ELF-1 (cell line): ENCODE measurements around the gene EPHA7.

Experiments used
- DNase-seq: peaks from one replicate; pipeline ENCODE4 v3.0.0-alpha.2; 2016; ENCODE audit warnings: low read depth, low spot score

The EPHA7 gene

DNA sequence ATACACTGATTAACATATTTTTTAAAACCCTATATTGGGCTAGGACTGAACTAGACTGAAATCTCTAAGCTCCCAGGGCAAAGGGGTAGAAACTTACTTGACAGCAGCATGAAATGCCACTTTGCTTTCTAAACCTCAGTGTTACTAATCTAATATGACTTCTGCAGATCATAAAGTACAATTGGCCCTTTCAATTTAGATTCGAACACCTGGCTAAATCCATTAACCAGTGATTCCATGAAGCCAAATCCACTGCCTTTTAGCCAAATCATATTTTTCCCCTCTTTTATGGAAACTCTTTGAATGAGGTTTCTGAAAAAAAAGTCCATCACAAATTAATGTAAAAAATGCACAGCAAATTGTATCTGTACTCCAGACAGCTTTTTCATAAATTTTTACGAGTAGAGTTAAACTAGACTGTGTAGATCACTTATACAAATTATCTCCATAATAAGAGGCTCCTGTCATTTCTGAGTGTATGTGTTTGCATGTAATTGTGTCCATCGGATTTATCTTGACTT is 25.7 kb downstream of the EPHA7 start:
- no peak for DNase-seq

DNA sequence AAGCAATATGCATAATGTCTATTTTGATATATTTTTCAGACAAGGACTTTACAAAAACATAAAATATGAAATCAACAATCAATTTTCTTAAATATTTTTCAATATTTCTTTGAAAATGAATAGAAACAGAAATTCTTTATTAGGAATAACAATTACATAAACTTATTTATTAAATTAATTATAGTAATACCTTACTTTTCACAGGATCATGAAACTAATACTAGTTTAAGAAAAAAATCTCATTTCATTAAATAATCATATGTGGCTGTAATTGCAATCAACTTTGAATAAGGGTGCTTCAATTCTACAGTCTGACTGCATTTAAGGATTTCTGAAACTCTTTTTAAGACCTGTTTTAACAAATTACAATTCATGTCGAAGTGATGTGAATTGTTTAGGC is 26.6 kb downstream of the EPHA7 start:
- DNase-seq: no peak

DNA sequence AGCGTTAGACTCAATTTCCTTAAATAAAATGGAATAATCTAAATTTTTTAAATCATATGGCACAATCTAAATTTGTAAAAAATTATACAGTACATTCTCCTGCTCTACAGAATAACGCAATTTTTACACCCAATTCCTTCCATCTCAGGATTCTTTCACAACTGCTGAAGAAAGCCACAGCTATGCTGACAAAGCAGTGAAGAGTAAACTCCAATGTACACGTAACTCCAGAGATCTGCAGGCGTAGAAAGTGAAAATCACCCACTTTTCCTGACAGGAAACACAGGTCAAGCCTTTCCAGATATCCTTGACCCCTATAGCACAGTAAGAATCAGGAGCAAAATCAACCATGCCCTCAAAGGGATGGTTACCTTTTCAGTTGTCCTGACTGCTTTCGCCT is 27.4 kb downstream of the EPHA7 start:
- no peak for DNase-seq

DNA sequence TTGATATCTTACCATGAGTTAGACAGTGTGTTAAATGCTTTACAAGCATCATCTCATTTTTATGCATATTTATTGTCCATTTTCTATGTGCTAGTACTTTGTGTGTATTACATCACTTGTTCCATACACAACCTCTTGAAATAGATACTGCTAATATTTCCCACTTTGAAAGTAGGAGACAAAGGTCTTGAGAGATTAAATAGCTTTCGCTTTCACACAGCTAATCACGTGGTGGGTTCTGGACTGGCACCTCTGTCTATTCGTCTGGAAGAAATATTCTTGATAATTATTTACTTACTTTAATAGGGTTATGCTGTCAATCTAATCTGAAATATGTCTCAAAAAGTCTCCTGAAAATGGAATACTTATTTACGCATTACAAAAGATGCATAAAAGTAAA is 30.2 kb downstream of the EPHA7 start:
- DNase-seq: no peak

DNA sequence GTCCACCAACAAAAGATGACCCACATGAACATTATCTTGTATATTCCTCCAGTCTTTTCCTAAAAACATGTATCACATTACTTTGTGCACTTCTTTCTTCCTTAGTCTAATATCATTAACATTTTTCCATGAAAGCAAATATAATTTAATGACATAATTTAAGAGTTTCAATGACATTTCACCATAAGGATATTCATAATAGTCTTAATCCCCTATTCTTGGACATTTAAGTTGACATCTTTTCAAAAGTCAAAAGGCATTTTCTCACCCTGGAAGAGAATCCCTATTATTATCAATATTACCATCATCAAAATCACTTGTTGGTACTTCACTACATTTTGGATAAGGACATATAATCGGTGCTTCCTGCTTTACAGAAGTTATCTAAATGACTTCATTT is 31.3 kb downstream of the EPHA7 start:
- no peak for DNase-seq

DNA sequence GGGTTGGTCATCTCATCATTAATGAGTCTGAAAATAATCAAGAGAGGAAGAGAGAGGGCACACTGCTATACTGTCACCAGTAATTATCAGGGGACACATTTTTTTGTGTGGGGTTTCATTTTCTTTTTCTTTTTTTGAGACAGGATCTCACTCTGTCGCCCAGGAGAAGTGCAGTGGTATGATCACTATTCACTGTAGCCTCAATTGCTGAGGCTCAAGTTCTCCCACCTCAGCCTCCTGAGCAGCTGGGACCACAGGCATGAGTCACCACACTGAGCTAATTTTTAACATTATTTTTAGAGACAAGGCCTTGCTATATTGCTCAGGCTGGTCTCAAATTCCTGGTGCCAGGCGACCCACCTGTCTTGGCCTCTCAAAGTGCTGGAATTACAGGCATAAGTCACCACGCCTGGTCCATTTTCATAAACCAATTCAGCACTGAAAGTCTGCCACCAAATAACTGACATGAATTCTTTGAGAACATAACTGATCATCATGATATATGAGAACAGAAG is 43.3 kb downstream of the EPHA7 start:
- no peak for DNase-seq

DNA sequence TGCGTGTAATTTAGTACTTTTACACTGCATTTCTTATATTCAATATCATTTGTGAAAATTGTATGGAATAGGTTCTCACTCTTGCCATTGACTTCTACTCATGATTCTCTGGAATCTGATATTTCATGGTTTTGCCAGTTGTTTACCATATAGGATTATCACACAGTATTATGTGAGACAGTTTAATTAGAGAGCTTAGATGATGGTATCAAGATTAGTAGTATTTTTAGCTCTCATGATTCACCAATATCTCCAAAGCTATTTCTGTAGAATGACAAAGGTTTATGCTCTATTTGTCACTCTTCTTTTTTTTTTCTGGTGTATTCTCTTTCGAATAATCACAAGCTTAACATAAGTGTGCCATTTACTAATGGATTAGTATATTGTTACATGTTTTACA is 45.9 kb downstream of the EPHA7 start:
- DNase-seq: no peak

DNA sequence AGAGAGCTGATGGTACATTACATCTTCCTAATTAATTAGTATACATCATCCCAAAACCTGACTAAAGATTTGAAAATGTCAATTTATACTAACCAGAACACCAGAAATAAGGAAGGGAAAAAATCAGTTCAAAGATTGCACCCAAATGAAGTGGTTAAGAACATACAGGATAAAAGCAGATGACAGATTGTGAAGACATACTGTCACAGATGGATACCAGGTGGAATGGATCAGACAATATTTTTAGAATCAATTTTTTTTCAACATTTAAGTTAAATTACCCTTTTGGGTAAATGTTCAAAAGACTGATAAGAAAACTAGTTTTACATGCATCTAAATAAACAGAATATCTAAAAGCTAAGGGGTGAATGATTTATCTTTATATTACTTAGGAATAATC is 47.6 kb downstream of the EPHA7 start:
- DNase-seq: no peak

DNA sequence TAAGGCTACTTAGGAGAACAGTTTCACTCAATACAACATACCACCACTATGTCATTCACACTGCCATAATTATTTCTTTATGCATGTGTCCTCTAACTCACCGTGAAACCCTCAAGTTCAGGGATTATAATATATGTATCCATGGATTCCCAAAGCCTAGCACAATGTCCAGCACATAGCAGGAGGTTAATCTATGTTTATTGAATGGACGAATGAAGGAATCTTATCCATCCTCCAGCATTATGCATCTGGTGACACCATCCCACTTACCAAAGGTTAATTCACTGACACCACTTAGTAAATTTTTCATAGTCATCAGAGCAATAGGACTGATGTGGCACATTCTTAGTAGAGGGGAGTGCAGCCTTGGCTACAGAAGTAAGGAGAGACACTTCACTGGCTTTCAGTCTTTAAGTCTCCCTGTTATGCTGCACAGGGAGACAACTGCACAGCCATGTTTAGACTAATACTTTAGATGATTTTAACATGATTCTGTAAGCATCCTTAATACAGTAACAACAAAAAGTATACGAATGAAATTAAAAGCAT is 49.7 kb downstream of the EPHA7 start:
- DNase-seq: no peak

DNA sequence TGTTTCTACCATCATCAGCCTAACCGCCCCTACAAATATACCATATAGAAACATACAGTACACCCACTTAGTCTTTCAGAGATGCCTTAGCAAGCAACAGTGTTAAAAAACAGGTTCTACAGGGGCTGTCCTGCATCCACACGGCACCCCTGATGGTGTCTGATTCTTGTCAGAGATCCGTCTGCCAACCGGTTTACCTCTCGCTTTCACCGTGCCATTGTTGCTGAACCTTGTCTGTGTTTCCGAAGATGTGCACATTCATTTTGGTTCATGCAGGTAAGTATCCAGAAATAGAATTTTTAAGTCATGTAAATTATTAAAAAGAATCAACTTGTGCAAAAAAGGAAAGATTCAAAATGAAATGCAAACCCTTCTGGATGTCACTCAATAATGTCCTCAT is 52.9 kb downstream of the EPHA7 start:
- no peak for DNase-seq

DNA sequence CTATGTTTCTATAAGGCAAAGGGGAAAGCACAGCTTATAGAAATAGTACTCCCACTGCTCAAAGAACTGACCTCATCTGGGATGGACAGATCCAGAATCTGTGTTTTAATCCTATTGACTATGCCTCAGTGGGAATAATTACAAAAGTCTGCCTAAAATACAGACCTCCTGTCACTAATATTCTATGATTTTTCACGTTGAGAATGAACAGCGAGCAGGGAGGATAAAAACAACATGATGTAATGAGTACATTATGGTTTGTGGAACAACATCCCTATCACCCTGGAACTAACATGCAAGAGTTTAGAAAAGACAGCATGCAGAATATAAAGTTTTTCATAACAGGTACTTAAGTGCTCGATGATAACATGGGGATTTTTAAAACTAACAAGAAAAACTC is 53.9 kb downstream of the EPHA7 start:
- DNase-seq: no peak

DNA sequence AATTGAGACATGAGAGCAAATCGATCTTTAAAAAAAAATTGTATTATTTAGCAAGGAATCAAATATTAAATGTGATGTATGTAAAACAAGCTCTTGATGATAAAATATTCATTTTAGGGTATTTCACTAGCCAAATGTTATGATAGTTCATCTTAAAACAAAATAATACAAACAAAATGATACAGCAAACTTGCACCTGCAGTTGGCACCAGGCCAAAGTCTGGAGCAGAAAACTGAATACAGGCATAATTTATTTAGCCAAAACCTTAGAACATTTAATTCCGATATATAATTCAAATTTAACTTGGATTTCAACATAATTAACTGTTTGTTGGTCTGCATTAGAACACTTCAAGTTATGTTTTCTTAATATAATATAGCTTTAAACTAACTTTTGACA is 60.9 kb downstream of the EPHA7 start:
- no peak for DNase-seq

DNA sequence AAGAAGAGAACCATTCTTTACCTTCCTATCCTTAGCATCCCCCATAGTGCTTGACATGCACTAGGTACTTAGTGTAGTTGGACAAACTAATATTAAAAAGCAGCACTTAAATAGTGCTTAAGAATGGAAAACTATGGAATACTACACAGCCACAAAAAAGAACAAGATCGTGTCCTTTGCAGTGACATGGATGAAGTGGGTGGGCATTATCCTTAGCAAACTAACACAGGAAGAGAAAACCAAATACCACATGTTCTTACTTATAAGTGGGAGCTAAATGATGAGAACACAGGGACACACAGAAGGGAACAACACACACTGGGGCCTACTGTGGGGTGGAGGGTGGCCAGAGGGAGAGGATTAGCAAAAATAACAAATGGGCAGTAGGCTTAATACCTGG is 66.8 kb downstream of the EPHA7 start:
- DNase-seq: no peak

DNA sequence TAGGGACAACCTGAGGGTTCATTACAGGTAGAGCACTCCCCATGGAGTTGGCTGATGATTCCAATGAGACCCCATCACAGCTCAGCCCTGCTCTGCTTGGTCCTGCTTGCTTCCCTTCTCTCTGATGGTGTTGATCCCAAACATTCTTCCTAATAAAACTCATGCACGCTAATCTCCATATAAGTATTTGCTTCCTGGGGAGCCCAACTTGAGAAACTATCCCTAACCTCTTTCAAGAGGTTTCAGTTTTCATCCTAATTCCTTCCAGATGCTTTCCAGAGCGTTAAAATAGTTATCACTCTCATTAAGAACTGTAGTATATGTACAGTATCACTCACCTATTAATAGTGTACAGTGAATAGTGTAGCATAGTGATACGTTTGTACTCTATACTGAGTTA is 68.1 kb downstream of the EPHA7 start:
- DNase-seq: no peak

DNA sequence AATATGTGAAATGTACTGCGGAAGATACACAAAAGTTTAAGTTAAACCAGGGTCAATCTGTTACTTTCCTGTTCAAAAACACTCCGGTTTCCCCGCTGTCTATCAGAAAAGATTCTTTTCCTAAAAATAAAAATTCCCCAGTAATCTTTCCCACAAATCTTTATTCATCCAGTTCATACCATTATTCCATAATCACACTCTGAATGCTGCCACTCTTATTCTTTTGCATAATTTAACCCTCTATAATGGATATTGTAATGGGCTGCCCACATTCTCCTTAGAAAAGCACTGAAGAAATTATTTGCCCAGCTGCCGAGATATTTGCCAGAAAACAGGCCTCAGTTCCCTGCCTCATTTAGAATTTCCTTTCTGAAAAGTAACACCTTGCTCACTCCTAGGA is 68.6 kb downstream of the EPHA7 start:
- DNase-seq: no peak

DNA sequence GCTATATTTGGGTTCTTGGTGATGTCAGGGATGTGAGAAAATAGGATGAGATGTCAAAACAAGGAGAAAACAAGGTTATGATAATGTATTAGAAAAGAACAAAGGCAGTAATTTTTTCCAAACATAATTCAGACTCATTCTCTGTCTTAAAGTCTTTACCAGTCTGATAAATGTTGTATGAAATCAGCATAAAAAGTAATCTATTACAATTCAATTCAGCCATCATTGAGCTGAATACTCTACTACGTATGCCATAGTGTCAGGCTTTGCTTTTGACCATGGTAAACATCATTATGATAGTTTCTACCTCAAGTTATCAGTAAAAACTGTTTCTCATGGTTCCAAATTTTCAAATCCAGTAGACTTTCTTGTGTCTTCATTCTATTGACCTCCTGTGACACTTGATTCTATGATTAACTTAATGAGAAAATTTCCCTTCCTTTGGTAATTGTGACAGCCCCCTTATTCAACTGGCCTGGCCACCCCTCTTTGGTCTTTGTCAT is 75.0 kb downstream of the EPHA7 start:
- no peak for DNase-seq

DNA sequence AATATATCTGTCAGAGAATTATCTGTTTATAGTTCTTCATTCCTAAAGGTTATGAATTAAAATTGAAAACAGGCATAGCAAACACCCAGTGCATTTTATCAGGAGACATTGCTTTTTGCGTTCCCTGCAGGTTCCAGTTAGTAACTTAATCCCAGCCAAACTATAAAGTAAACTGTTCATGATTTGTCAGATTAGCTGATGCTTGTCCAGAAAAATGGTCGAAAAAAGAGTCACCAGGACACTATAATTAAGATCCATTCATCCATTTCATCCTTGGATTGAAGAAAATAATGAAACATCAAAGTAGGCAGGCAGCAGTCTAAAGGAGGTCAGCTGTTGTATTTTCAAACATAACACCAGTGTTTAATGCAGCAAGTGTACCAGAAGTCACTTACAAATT is 75.9 kb downstream of the EPHA7 start:
- DNase-seq: no peak

DNA sequence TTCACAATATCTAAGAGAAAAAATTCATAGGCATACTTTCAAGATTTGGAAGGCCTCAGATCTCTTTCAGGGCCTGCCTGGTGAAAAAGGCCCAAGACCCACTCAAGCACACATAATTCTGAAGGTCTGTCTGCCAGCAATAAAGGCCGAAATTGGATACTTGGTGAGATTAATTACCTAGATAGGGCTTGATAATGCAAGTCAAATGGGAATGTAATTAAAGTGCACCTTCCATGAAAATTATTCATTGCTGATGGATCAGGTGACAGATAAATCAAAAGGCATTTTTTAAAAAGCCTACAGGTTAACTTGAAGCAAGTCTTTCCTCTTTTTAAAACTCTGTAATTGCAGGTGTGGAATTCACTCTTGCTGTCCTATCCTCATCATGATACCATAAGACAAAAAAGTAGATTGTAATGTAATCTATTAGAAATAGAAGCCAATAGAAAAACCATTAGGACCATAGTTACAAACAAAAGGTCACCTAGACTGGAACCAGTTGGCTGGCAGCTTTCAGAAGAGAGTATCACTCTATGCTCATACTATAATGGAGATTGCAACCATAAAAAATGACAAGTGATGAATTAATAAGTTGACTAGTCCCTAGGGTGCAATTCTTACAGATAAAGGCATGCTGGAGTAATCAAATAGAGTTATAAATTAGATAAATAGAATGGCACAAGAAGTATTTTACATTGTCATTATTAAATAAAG is 77.3 kb downstream of the EPHA7 start:
- no peak for DNase-seq

DNA sequence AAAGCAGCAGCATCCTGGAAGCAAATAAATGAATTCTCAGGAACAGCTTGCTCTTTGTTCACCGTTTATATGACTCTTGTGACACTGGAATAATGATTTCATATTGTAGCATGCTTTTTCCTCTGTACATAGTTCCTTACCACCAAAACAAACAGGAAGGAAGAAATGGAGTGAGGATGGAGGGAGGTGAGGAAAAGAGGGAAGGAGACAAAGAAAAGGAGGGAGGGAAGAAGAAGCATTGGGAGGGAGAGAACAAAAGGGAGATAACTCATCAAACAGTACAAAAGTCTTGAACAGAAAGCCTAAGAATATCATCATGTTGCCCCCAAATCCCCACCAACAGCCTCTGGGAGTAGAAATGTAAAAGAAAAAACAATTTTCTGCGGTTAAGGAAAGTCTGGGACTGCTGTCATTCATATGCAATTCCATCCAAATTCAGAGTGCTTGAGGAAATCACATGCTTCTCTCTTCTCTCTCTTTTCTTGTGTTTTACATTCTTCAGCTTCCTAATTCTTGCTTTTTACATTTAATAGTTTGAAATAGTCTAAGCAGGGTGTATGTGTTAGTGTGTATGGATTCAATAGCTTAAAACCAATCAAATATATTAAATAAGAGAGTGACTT is 81.5 kb downstream of the EPHA7 start:
- DNase-seq: no peak

DNA sequence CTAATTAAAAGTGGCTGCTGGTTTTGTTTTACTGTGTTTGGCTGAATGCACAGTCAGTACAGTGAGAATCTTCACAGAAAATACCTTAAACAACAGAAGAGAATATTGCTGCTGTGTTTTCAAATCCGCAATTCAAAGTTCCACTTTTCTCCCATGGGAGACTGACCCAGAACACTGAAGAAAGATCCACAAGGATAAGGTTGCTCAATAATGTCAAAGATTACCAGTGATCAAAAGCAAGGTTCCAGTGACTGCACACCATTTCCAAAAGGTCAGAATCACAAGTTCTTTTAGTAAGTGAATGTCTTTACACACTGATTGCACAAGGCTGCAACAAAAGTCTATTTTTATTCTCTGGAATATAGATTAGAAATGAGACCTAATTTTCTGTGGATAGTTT is 82.3 kb downstream of the EPHA7 start:
- no peak for DNase-seq

DNA sequence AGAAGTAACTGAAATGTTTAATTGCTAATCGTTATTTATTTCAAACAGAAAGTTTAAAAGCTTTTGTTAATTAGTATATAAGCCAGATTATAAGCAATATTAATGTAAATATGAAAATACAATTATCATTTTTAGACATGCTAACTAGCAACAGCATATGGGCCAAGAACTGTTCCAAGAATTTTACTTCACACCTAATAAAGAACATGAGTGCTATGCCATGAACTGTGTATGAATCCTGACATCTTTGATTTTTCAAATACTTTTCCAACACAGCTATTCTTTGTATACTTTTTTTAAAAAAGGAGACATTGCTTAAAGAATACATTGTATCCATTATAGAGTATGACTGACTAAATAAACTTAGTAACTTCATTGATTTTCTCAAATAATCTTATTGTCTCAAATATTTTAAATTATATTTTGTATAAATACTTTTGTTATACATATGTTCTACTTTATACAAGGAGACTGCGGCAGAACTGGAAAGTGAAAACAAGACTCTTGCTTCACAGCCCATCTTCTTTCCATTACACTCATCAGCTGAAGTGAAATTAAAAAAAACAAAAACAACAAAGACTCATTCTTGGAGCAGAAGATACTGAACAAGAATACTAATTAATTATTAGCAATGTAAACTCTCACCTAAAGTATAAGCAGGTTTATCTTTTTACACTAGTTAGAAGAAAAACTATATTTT is 89.9 kb downstream of the EPHA7 start:
- no peak for DNase-seq

DNA sequence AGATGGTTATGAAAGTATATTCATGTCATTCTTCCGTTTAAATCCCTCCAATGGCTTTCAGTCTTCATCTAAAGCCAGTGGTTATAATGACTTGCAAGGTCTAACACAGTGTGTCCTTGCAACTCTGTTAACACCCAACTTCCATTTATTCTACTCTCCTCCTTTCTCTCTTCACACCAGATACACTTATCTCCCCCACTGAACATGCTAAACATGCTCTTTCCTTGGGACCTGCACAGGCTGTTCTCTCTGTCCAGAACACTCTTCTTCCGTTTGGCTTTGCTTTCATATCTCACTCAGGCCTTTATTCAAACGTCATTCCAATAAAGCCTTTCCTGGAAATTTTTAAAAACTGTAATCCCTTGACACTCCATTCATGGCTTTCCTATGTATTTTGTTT is 91.5 kb downstream of the EPHA7 start:
- no peak for DNase-seq
